GM23248 (cell line): ENCODE data around the gene TMEM260.
"Not testable (repeated sequence)": the region's sequence is repeated elsewhere in the genome, so short reads cannot be mapped to it uniquely, and the experiment has no call there.

Experiments used
- EZH2 ChIP-seq: fragments of 200-600 bp; sonication (generic); IDR thresholded peaks from 2 replicates; pipeline ENCODE4 v1.6.1; 2018; ENCODE audit warnings: antibody characterized with exemption, mild to moderate bottlenecking; ENCODE audit not compliant: insufficient read depth, poor library complexity, severe bottlenecking
- EZH2phosphoT487 ChIP-seq: fragments of 200-600 bp; sonication (generic); IDR thresholded peaks from 2 replicates; pipeline ENCODE4 v1.6.1; 2018; ENCODE audit warnings: antibody characterized with exemption, moderate library complexity, mild to moderate bottlenecking, low read depth; ENCODE audit not compliant: insufficient read depth

DNA sequence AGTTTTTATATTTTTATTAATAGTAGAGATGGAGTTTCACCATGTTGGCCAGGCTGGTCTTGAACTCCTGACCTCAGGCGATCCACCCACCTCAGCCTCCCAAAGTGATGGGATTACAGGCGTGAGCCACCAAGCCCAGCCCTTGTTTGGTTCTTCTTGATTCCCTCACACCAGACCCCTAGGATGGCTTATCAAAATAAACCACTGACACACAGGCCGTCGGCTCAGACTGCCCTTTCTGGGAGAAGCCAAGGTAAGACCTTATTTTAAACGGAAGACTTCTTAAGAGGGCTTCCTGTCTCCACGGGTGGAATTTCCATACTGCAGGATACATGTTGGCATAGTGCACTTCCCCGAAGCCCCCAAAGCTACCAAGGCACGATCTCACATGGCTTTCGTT, 115.6 kb downstream of the TMEM260 start:
- TF ChIP-seq EZH2, EZH2phosphoT487: not testable (repeated sequence)
